HL-60 (cell line): ENCODE measurements around the gene TFE3.

Source experiments
- POLR2AphosphoS5 ChIP-seq: IDR thresholded peaks from 2 replicates; pipeline ENCODE4 v1.6.1; 2012; ENCODE audit warnings: low read depth
- SPI1 ChIP-seq: IDR thresholded peaks from 2 replicates; pipeline ENCODE4 v1.6.1; 2012; ENCODE audit warnings: low read depth, mild to moderate bottlenecking, borderline replicate concordance

DNA sequence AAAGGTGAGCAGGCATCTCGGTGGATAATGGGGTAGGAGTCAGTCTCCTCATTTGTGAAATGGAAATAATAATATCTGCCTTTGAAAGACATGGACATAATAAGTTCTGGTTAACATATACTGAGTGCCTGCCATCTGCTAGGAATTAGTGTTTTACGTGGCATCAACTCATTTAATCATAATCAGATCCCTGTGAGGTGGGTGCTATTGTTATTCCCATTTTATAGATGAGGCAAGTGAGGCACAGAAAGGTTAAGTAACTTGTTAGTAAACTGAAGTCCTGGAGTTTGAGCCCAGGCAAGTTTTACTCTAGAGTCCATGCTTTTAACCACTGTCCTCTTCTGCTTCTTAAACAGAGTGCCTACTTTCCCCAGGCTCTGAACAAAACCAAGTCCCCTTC, 23.1 kb upstream of the TFE3 start:
- TF ChIP-seq SPI1, result no peak
- TF ChIP-seq POLR2AphosphoS5, result no peak
